Calu3 (cell line): Measurements from ENCODE around the gene RPS6KA1. TPM values are rescaled to one million over a fixed set of nuclear protein-coding genes. Genes with fewer than 3 reads are reported as not detected.

Experiments
- BruUV-seq: library from RNA; stranded (reverse); fragments of 400-500 nt; replicated peaks from 2 replicates; lab custom pipeline; 2021; lab: Mats Ljungman, UMichigan
- CTCF ChIA-PET: fragments of 300-600 bp; sonication (Branson Sonifier 250); formaldehyde crosslinking; loops from one replicate; lab custom pipeline; 2022; ENCODE audit warnings: antibody characterized with exemption; lab: Charles Lee
- DNase-seq: peaks from one replicate; pipeline ENCODE4 v3.0.0; 2022
- H3K27ac Mint-ChIP-seq: one replicate; pipeline ENCODE4 v1.8.0; 2022; ENCODE audit warnings: mixed read lengths; ENCODE audit not compliant: unreplicated experiment
- H3K27me3 Mint-ChIP-seq: one replicate; pipeline ENCODE4 v1.8.0; 2022; ENCODE audit warnings: mixed read lengths; ENCODE audit not compliant: unreplicated experiment
- H3K36me3 Mint-ChIP-seq: one replicate; pipeline ENCODE4 v1.8.0; 2022; ENCODE audit warnings: mild to moderate bottlenecking, moderate library complexity, mixed read lengths; ENCODE audit not compliant: insufficient read depth, unreplicated experiment
- H3K4me1 Mint-ChIP-seq: one replicate; pipeline ENCODE4 v1.8.0; 2022; ENCODE audit warnings: mild to moderate bottlenecking, low read depth, mixed read lengths; ENCODE audit not compliant: unreplicated experiment
- H3K4me3 Mint-ChIP-seq: one replicate; pipeline ENCODE4 v1.8.0; 2022; ENCODE audit warnings: mild to moderate bottlenecking, low read depth, moderate library complexity, mixed read lengths; ENCODE audit not compliant: unreplicated experiment
- H3K9me3 Mint-ChIP-seq: one replicate; pipeline ENCODE4 v1.8.0; 2022; ENCODE audit warnings: low read depth, mixed read lengths; ENCODE audit not compliant: unreplicated experiment
- CTCF ChIP-seq: fragments of 200-600 bp; IDR thresholded peaks from one replicate; pipeline ENCODE4 v1.8.0; 2022; ENCODE audit warnings: antibody characterized with exemption; ENCODE audit not compliant: unreplicated experiment
- intact Hi-C: fragments of 100-400 bp; cut with micrococcal nuclease; formaldehyde crosslinking; loops from one replicate; pipeline ENCODE4 v1.10.0; 2022; ENCODE audit not compliant: unreplicated experiment
- total RNA-seq: library from RNA; stranded (reverse); gene quantifications from 2 replicates; pipeline ENCODE4 v1.2.3, GENCODE V29; 2022

The RPS6KA1 gene
- total RNA-seq, 1 experiment from 2014 or later, result 28.1 TPM

DNA sequence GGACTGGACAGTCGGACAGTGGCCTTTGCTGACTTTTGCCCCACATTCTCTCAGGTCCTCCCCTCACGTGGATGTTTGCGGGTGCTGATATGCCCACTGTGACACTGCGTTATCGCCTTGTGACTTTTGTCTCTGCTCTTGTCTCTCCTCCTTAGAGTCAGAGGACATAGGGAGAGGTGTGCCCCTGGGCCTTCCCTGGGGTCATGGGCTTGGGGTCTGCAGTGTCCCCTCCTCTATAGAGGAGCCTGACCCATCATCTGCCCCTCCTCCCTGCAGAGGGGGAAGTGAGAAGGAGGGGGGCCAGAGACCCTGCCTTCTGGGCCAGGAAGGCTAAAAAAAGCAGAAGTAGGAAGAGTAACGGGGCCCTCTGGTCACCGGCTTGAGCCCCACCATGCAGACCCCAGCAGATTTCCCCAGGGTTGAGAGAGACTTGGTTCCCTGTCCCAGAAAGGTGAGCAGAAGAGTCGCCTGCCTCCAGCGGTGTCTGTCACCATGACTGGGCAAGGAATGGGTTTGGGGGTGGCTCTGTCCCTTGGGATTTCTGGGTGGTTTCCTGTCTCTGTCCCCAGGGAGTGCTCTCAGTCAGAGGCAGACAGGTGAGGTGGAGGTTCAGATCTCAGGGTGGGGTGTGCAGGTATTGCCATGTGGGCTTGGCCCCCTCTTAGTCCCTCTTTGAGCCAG is 13.3 kb downstream of the RPS6KA1 start:
- intact Hi-C loops, result no loop called here

GRCh38 chr1:26543462-26543861 is 13.9 kb downstream of the RPS6KA1 start:
- H3K27ac Mint-ChIP-seq, result no peak overlapping the region
- BruUV-seq, result no TSS peak
- H3K4me1 Mint-ChIP-seq, result no peaks in the 10 kb centered on the region
- no peak overlapping the region for H3K4me3 Mint-ChIP-seq
- H3K36me3 Mint-ChIP-seq, result peaks cover 24% of the 10 kb centered on the region
- no peak for DNase-seq
- no peaks in the 10 kb centered on the region for H3K9me3 Mint-ChIP-seq
- TF ChIP-seq CTCF, result no peak
- intact Hi-C loops, result no loop called here
- no peaks in the 10 kb centered on the region for H3K27me3 Mint-ChIP-seq
- CTCF ChIA-PET, result no interaction called here

More for the DNA sequence above, 13.3 kb downstream of the RPS6KA1 start:
- CTCF ChIA-PET, result no interaction called here
- Mint-ChIP-seq H3K27me3 (no peaks in the 10 kb centered on the region), H3K27ac (no peak overlapping the region), H3K9me3 (no peaks in the 10 kb centered on the region), H3K4me3 (no peak overlapping the region), H3K36me3 (peaks cover 20% of the 10 kb centered on the region), H3K4me1 (no peaks in the 10 kb centered on the region)
- no peak for TF ChIP-seq CTCF
- no TSS peak for BruUV-seq
- no peak for DNase-seq

DNA sequence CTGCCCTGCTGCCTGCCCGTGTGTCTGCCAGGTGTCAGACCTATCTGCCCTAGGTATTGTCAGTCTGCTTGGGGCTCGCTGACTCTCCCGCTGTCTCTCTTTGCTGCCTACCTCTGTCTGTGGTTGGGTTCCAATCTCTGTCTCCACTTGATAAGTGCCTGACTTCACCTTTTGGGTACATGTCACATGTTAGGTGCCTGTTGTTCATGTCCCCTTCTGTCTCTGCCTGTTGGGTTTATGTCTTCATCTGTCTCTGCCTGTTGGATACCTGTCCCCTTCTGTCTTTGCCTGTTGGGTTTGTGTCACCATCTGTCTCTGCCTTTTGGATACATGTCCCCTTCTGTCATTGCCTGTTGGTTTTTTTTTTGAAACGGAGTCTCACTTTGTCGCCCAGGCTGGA is 14.6 kb downstream of the RPS6KA1 start:
- DNase-seq, result no peak
- intact Hi-C loops, result no loop called here
- Mint-ChIP-seq H3K27ac (no peak overlapping the region), H3K4me1 (no peaks in the 10 kb centered on the region), H3K9me3 (no peaks in the 10 kb centered on the region), H3K4me3 (no peak overlapping the region), H3K36me3 (peaks cover 21% of the 10 kb centered on the region), H3K27me3 (no peaks in the 10 kb centered on the region)
- BruUV-seq, result no TSS peak
- CTCF ChIA-PET, result no interaction called here
- no peak for TF ChIP-seq CTCF

DNA sequence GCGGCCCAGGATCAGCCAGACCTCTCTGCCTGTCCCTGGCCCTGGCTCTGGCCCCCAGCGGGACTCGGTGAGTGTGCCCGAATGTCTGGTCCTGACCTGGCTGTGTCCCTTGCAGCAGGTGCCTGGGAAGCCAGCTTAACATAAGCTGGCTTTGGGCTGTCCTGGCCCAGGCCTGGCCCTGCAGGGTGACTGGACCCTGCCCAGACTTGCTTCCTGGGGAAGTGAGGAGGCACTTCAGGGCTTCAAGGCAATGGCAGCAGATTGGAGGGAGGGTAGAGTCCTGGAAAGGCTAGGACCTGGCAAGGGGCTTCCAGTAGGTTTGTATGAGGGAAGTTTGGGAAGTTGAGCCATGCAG is 16.4 kb downstream of the RPS6KA1 start:
- DNase-seq, result no peak
- Mint-ChIP-seq H3K4me3 (no peak overlapping the region), H3K4me1 (no peaks in the 10 kb centered on the region), H3K27me3 (no peaks in the 10 kb centered on the region), H3K27ac (no peak overlapping the region), H3K36me3 (peaks cover 20% of the 10 kb centered on the region), H3K9me3 (no peaks in the 10 kb centered on the region)
- CTCF ChIA-PET, result interaction anchor here (0.5 to 0.6 kb wide), 2 partner anchors 220 to 315 kb away, joined by 3 read pairs; no protein-coding TSS in a partner anchor
- intact Hi-C loops, result no loop called here
- TF ChIP-seq CTCF, result no peak
- BruUV-seq, result no TSS peak
